ENCODE results near the gene KRT33A. TPM values are rescaled to one million over a fixed set of nuclear protein-coding genes. Genes with fewer than 3 reads are reported as not detected.
"Not testable (repeated sequence)": the region's sequence is repeated elsewhere in the genome, so short reads cannot be mapped to it uniquely, and the experiment has no call there.

Gene KRT33A
- total and polyA plus RNA-seq, 8 donors: not detected

- DNase-seq (no peak), FAIRE-seq (no peak), ATAC-seq (no peak)
- Histone ChIP-seq H3K27me3 (no peaks in the 10 kb centered on the region), H3K4me1 (no peaks in the 10 kb centered on the region), H3K9me3 (no peaks in the 10 kb centered on the region), H3K4me3 (no peak overlapping the region), H3K27ac (no peak overlapping the region), H3K36me3 (no peaks in the 10 kb centered on the region)
- no peak for TF ChIP-seq CTCF (IDR thresholded peaks at IDR 0.05)
- intact Hi-C loops (cut with DNase I): no loop called here
- 65 to 71% methylated on average over 7 of the region's 7 CpGs for WGBS, 2 donors
These were observed 39.8 kb upstream of the KRT33A start for GRCh38 chr17:41390411-41390938.

GRCh38 chr17:41387670-41388069 is 37.0 kb upstream of the KRT33A start:
- no peak for FAIRE-seq
- intact Hi-C loops (cut with DNase I): no loop called here

GRCh38 chr17:41386227-41386626 is 35.6 kb upstream of the KRT33A start:
- Histone ChIP-seq H3K36me3 (no peaks in the 10 kb centered on the region), H3K27me3 (peaks cover 0 to 7% (median 0%) of the 10 kb centered on the region in 4 donors), H3K4me1 (no peaks in the 10 kb centered on the region), H3K4me3 (no peak overlapping the region), H3K27ac (no peak overlapping the region), H3K9me3 (no peaks in the 10 kb centered on the region)
- ATAC-seq (no peak), DNase-seq (no peak), FAIRE-seq (no peak)
- intact Hi-C loops (cut with DNase I): no loop called here
- WGBS, 2 donors: 90 to 97% methylated on average over 1 of the region's 1 CpG
- TF ChIP-seq CTCF (IDR thresholded peaks at IDR 0.05): no peak

More at GRCh38 chr17:41387670-41388069, 37.0 kb upstream of the KRT33A start:
- H3K4me1 ChIP-seq: no peaks in the 10 kb centered on the region
- peaks cover 0 to 7% (median 0%) of the 10 kb centered on the region in 4 donors for H3K27me3 ChIP-seq
- H3K27ac ChIP-seq: no peak overlapping the region
- no peak for TF ChIP-seq CTCF (IDR thresholded peaks at IDR 0.05)
- H3K36me3 ChIP-seq: no peaks in the 10 kb centered on the region
- DNase-seq (no peak), ATAC-seq (no peak)
- WGBS, 2 donors: 51 to 70% methylated on average over 4 of the region's 4 CpGs
- H3K4me3 ChIP-seq: no peak overlapping the region
- no peaks in the 10 kb centered on the region for H3K9me3 ChIP-seq

- no peak for ATAC-seq
- intact Hi-C loops (cut with DNase I): no loop called here
- H3K36me3 ChIP-seq: no peaks in the 10 kb centered on the region
- no peaks in the 10 kb centered on the region for H3K4me1 ChIP-seq
- WGBS, 2 donors: 75 to 78% methylated on average over 1 of the region's 1 CpG
- FAIRE-seq: no peak
- H3K27me3 ChIP-seq: peaks cover 0 to 7% (median 0%) of the 10 kb centered on the region in 4 donors
- DNase-seq: no peak
- no peak overlapping the region for H3K27ac ChIP-seq
- no peak for TF ChIP-seq CTCF (IDR thresholded peaks at IDR 0.05)
- H3K4me3 ChIP-seq: no peak overlapping the region
- H3K9me3 ChIP-seq: no peaks in the 10 kb centered on the region
These were observed 33.1 kb upstream of the KRT33A start for GRCh38 chr17:41383690-41384089.

- Histone ChIP-seq H3K27ac (no peak overlapping the region), H3K4me1 (no peaks in the 10 kb centered on the region), H3K9me3 (no peaks in the 10 kb centered on the region), H3K4me3 (no peak overlapping the region), H3K27me3 (peaks cover 0 to 7% (median 0%) of the 10 kb centered on the region in 4 donors), H3K36me3 (no peaks in the 10 kb centered on the region)
- no peak for DNase-seq
- no peak for ATAC-seq
- intact Hi-C loops (cut with DNase I): no loop called here
- FAIRE-seq: no peak
- TF ChIP-seq CTCF (IDR thresholded peaks at IDR 0.05): no peak
- WGBS, 2 donors: 91 to 93% methylated on average over 1 of the region's 1 CpG
These were observed 31.8 kb upstream of the KRT33A start for GRCh38 chr17:41382394-41382793.

- H3K9me3 ChIP-seq; H3K4me3 ChIP-seq; intact Hi-C loops (cut with DNase I); H3K27me3 ChIP-seq; ATAC-seq; H3K4me1 ChIP-seq; FAIRE-seq; DNase-seq; H3K36me3 ChIP-seq; H3K27ac ChIP-seq: not testable (repeated sequence)
- WGBS, 2 donors: 71 to 75% methylated on average over 10 to 13 of the region's 13 CpGs
These were observed 31.3 kb upstream of the KRT33A start, which contains the start of gene KRT34 for GRCh38 chr17:41381943-41382342. KRT34 (minus strand) TSS chr17:41382306; CDS start chr17:41382246, 60 bp downstream.

GRCh38 chr17:41380091-41380490 is 29.5 kb upstream of the KRT33A start:
- H3K4me3 ChIP-seq; ATAC-seq; H3K36me3 ChIP-seq; intact Hi-C loops (cut with DNase I); FAIRE-seq; DNase-seq; H3K27ac ChIP-seq; H3K9me3 ChIP-seq; H3K4me1 ChIP-seq; H3K27me3 ChIP-seq: not testable (repeated sequence)
- 70 to 84% methylated on average over 7 of the region's 7 CpGs for WGBS, 2 donors
